ENCODE data around the gene SET.

The SET gene

DNA sequence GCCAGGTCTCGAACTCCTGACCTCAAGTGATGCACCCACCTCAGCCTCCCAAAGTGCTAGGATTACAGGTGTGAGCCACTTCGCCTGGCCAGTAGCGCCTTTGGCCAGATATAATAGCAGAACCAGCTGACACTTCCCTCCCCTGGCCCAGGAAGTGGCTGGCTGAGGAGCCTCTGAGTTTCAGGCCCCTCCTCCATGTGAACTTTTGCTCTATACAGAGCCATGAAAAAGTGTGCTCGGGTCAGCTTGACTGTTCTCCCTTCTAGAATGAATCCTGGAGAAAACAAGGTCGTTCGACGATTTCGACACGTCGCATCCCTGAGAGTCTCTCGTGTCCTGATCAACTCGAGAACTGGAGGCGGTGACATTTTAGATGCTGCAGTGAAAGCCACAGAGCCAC, 43.6 kb downstream of the SET start:
- no peak for DNase-seq

DNA sequence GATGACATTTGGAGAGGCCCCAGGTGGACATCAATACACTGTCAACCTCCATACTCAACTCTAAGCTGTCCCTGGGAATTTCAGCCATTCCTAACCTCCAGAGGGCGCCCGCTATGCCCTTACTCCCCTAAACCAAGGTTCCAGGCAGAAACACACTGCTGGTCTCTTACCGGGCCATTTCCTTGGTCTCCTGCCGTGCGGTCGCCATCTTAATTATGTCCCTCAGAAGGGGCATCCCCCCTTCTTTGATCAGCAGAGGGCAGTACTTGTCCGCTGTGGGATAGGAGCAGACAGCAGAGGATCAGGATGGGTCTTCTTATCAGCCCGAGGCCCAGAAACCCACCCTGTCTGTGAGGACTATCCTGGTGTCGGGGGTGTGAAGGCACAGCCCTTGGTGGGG, 44.2 kb downstream of the SET start:
- DNase-seq = peak; percentile 96

DNA sequence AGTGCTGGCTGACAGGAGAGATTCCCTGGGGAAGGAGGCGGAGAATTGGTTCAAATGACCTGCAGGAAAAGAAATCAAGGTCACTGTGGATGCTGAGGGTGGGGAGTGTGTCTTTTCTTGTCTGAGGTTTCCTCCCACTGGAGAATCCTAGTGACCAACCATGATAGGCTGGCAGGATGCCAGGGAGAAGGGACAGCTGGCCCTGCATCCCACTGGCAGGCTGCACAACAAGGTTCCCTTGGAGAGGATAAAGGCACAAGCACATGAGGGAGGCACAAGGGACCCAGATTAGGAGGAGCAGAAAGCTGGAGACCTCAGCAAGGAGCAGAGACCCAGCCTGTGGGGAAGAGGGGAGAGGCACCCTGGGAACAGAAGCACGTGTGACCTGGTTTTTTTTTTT, 46.4 kb downstream of the SET start:
- DNase-seq = peak; percentile 67

DNA sequence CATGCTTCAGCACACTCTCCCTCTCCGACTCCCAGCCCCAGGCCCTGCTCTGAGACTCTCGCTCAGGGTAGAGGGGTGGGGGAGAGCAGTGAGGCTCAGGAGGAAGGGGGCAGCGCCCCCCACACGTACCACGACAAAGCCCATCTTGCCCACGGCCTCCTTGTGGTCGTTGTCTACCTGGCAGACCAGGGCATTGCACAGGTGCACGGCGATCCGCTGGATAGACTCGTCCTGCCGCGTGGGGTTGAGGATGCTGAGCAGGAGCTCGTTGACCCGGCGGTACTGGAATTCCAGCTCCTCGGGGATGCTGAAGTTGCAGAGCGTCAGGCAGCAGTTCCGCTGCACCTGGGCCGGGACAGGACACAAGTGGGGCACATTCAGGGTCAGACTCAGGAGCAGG, 53.4 kb downstream of the SET start:
- DNase-seq = no peak

DNA sequence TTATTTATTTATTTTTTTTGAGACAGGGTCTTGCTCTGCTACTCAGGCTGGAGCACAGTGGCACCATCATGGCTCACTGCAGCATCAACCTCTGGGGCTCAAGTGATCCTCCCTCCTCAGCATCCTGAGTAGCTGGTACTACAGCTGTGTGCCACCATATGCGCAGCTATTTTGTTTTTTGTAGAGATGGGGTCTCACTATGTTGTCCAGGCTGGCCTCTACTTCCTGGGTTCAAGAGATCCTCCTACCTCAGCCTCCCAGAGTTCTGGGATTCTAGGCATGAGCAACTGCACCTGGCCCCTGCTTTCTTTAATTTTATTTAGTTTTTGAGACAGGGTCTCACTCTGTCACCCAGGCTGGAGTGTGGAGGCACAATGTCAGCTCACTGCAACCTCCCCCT, 54.4 kb downstream of the SET start:
- no peak for DNase-seq
